ENCODE results near the gene RPS29. TPM values are rescaled to one million over a fixed set of nuclear protein-coding genes. Genes with fewer than 3 reads are reported as not detected.

RPS29 gene
- total RNA-seq (2022; extraction: Qiagen RNA extraction) = 4,010 to 5,038 TPM (median 4,429 TPM) in 5 replicates

DNA sequence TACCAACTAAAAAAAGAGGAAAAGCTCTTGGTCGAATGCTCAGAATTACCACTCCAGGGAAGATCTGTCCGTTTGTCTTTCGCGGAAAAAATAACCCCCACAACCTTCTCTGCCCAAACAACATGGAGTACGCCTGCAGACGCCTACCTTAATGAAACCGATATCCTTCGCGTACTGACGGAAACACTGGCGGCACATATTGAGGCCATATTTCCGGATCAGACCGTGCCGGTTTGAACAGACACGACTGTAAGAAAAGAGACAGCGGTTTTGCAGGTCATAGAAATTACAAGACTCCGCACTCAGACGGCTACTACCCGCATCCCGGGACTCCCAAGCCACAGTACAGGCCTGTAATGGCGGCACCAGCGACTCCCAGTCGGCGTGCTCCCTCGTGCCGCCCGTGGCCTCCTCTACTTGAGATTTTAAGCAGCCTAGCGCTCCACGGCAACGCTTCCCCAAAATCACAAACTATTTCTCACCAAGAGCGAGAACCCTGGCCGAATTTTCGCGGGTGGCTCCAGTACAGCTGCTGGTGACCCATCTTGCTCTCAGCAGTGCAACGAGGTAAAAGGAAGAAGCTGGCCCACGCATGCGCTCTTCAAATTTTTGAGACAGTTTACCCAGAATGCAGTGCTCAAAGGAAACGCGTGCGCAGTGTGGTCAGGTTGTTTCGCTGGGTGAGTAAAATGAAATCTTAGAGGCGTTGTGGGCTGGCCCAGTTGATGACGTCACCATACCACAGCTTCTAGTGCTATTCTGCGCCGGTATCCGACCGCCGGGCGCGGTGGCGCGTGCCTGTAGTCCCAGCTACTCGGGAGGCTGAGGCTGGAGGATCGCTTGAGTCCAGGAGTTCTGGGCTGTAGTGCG, at the start of gene RPS29:
Gene RPS29 (minus strand): TSS at position 578 of the 870 bp plus-strand sequence. CDS start 34 bp downstream, at position 544.

DNA sequence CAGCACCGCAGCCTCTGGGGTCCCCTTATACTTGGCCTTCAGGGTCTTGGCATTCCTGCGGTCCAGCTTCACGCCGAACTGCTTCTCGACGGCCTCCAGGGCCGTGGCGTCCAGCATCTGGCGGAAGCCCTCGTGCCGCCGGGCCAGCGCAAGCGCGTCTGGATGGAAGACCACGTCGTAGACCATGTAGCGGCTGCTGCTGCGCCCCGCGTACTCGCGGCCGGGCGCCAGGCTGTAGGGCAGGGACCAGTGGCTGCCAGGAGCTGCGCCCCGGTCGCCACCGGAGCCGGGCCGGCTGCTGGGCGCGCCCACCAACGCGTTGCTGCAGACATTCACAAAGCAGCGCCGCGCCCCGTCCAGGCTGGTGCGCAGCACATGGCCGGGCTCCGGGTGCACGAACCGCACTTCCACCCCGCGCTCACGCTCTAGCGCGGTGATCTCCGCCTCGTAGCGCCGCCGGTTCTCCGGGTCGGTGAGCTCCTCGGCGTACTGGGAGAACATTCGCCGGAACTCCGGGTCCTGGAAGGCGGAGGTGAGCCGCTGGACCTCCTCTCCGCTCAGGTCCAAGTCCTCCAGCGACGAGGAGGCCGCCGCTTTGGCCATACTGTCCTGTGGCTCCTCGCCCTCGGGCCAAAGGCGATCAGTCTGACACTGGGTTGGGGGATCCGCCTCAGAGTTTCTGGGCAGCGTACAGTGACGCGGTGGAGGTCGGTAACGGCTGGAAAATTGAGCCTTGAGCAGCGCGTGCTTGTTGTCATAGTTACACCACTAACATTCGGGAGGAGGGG, 48.6 kb upstream of the RPS29 start, which contains the start of gene DNAAF2:
Gene DNAAF2 (minus strand): TSS at position 698 of the 788 bp plus-strand sequence. CDS start 95 bp downstream, at position 603.

DNA sequence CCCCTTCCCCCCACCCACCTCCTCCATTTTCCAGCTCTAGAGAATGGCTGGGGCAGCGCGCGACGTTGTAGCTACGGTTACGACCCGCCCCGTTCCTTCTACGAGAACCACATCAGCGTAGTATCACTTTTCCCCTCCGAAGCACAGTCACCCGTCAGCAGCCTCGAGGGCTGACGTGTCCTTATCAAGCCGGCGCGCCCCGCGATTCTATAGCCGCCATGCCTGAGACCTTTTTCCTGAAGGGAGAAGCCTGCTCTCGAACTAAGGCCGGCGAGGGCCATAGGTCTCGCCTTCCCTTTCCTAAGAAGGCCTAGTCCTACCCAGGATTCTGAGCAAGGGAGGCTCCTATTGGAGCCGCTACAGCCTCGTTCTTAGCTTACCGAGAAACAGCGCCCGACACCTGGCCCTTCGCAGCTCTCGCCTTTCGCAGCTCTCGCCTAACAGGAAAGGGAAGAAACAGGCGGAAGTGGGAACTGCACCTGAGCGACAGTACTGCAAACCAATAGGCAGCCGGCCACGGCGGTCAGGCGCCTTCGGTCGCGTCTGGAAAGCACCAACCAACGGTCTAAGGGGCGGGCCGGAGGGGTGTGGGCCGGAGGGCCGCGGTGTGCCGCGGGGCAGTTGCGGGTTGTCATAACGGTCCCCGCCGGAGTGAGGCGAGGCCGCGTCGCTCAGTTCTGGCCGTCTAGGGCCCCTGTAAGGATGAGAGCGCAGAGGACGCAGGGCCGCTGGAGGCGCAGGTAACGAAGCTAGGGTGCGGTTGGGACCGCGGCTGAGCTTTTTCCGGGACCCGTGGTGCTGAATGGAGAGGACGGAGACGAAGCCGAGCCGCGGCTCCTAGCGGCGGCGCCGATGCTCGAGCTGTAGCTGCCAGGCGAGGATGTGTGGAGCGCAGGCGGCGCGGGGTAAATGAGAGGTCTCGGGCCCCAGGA, 34.3 kb upstream of the RPS29 start, which contains the start of the genes MGAT2 and RPL36AL:
Gene MGAT2 (plus strand): TSS at position 618 of the 932 bp plus-strand sequence. CDS start 470 bp downstream, outside the sequence.
Gene RPL36AL (minus strand): TSS at position 445 of the 932 bp plus-strand sequence. CDS start 1,522 bp downstream, outside the sequence.

DNA sequence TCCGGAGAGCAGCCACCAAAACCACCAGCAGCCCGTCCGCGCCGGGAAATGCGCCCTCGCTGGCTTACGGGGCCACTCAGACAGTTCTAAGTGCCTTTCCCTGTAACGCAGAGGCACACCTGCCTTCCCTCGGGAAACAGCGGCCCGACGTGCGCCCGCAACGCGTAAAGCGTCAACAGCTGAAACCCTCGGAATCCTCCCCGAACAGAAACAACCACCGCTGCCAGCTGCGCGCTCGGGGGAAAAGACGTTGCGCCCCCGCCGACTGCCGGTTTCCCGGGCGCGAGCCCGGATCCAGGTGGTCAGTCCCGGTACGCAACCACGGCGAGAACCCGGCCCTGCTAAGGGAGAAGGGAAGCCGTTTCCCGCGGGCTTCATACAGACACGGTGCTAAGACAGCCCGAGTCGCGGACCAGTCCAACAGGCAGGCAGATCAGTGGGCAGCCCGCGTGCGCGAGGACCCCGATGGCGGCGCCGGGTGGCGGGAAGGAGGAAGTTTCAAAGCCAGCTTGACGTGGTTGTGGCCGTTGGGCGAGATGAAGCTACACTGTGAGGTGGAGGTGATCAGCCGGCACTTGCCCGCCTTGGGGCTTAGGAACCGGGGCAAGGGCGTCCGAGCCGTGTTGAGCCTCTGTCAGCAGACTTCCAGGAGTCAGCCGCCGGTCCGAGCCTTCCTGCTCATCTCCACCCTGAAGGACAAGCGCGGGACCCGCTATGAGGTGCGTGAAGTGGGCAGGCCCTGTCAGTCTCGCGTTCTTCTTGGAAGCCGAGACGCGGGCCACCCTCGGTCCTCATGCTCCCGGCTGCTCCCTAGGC, 12.5 kb upstream of the RPS29 start, which contains the start of gene LRR1:
Gene LRR1 (plus strand): TSS at position 456 of the 816 bp plus-strand sequence. CDS start 81 bp downstream, at position 537.

Other genes with a start within 250 kb of the RPS29 start
- 45.4 to 49.8 TPM (median 47.0 TPM) in 5 replicates for gene LRR1, start 12.6 kb upstream of the RPS29 start, total RNA-seq (2022; extraction: Qiagen RNA extraction)
- gene RPL36AL, start 34.2 kb upstream of the RPS29 start, total RNA-seq (2022; extraction: Qiagen RNA extraction) = 416 to 456 TPM (median 441 TPM) in 5 replicates
- gene MGAT2, start 34.4 kb upstream of the RPS29 start, total RNA-seq (2022; extraction: Qiagen RNA extraction) = 46.4 to 52.5 TPM (median 49.6 TPM) in 5 replicates
- gene DNAAF2, start 48.9 kb upstream of the RPS29 start, total RNA-seq (2022; extraction: Qiagen RNA extraction) = 11.3 to 12.6 TPM (median 11.8 TPM) in 5 replicates
- 10.2 to 16.0 TPM (median 12.4 TPM) in 5 replicates for gene POLE2, start 101.8 kb upstream of the RPS29 start, total RNA-seq (2022; extraction: Qiagen RNA extraction)
- gene KLHDC1, start 106.7 kb upstream of the RPS29 start, total RNA-seq (2022; extraction: Qiagen RNA extraction) = 0.24 to 0.51 TPM (median 0.36 TPM) in 5 replicates
- gene KLHDC2, start 181.8 kb upstream of the RPS29 start, total RNA-seq (2022; extraction: Qiagen RNA extraction) = 27.9 to 35.6 TPM (median 34.4 TPM) in 5 replicates

All from A549 treated with Hydrocortisone at 1 μM for 4 hours (cell line).